ENCODE data around the gene C18orf63.

DNA sequence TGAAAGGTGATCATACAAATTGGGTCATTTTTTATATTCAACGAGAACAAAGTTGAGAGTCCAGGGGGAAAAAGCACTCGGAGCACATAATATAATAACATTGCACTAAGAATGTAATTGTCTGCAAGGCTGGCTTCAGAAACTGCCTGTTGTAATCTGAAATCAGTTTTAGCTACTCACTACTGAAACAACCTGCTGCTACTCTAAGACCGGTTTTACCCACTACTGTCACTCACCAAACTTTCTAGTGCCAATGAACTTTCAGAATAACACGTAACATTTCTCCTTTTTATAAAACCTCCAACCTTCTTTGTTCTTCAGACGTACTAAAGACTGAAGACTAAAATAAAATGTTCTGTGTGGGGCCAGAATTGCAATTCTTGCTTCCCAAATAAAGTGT lies 12.3 kb upstream of the C18orf63 start:
- TF ChIP-seq, protein P1, sequence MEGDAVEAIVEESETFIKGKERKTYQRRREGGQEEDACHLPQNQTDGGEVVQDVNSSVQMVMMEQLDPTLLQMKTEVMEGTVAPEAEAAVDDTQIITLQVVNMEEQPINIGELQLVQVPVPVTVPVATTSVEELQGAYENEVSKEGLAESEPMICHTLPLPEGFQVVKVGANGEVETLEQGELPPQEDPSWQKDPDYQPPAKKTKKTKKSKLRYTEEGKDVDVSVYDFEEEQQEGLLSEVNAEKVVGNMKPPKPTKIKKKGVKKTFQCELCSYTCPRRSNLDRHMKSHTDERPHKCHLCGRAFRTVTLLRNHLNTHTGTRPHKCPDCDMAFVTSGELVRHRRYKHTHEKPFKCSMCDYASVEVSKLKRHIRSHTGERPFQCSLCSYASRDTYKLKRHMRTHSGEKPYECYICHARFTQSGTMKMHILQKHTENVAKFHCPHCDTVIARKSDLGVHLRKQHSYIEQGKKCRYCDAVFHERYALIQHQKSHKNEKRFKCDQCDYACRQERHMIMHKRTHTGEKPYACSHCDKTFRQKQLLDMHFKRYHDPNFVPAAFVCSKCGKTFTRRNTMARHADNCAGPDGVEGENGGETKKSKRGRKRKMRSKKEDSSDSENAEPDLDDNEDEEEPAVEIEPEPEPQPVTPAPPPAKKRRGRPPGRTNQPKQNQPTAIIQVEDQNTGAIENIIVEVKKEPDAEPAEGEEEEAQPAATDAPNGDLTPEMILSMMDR (conservative IDR thresholded peaks at IDR 0.05; ENCODE audit: low read depth, low read length): no peak
- no peak for TF ChIP-seq EZH2 (IDR thresholded peaks at IDR 0.05; ENCODE audit: low read length, unreplicated experiment)

Measured in PC-3 (cell line).